Aorta (tissue), 5 donors: Measurements from ENCODE around the gene TFCP2L1. TPM values are rescaled to one million over a fixed set of nuclear protein-coding genes. Genes with fewer than 3 reads are reported as not detected.
A peak's percentile ranks its signal among the peaks of the same experiment; 100 is the strongest.

ENCODE experiments used
- ATAC-seq: fragments of 200-7000 bp; cut with Tn5 transposase; one replicate; pipeline ENCODE4 v1.9.1; 2022; ENCODE audit warnings: moderate library complexity; ENCODE audit not compliant: low FRiP score
- DNase-seq, 2 donors: peaks; one replicate each; pipeline ENCODE4 v3.0.0-alpha.2; 2020
- H3K27ac ChIP-seq, 2 donors: one replicate each; pipeline ENCODE4 v1.5.1; 2013; ENCODE audit warnings: low read length in 2 of 2, mild to moderate bottlenecking in 2 of 2, moderate library complexity in 2 of 2, control low read depth in 1 of 2, inconsistent platforms in 1 of 2, low read depth in 1 of 2
- H3K27me3 ChIP-seq, 2 donors: one replicate each; pipeline ENCODE4 v1.6.1; 2013; ENCODE audit warnings: control low read depth in 1 of 2, low read length in 1 of 2, mild to moderate bottlenecking in 1 of 2, moderate library complexity in 1 of 2; ENCODE audit not compliant: insufficient read depth in 2 of 2, control insufficient read depth in 1 of 2
- H3K36me3 ChIP-seq, 2 donors: one replicate each; pipeline ENCODE4 v1.6.1; 2013; ENCODE audit warnings: control low read depth in 1 of 2, low read length in 1 of 2, mild to moderate bottlenecking in 1 of 2; ENCODE audit not compliant: insufficient read depth in 2 of 2, control insufficient read depth in 1 of 2
- H3K4me1 ChIP-seq, 2 donors: one replicate each; pipeline ENCODE4 v1.6.1; 2013; ENCODE audit warnings: low read length in 2 of 2, control low read depth in 1 of 2, mild to moderate bottlenecking in 1 of 2, moderate library complexity in 1 of 2; ENCODE audit not compliant: insufficient read depth in 2 of 2, control insufficient read depth in 1 of 2
- H3K4me3 ChIP-seq, 2 donors: one replicate each; pipeline ENCODE4 v1.5.1; 2013; ENCODE audit warnings: low read length in 2 of 2, control low read depth in 1 of 2, mild to moderate bottlenecking in 1 of 2
- H3K9me3 ChIP-seq: one replicate; pipeline ENCODE4 v1.6.1; 2013; ENCODE audit warnings: mild to moderate bottlenecking, low read length; ENCODE audit not compliant: control insufficient read depth
- WGBS, 2 donors: extraction: QIAGEN DNeasy Blood & Tissue Kit; methylation state at CpG; one replicate each; pipeline ENCODE4 v1.1.7; 2013; 5-methylcytosine and 5-hydroxymethylcytosine counted together
- intact Hi-C, 2 donors: fragments of 100-400 bp; cut with DNase I; formaldehyde crosslinking; loops; one replicate each; pipeline versions ENCODE4 v1.14.2 to v1.15.0; 2022
- polyA plus RNA-seq, 2 donors: library from polyadenylated mRNA; stranded (reverse); fragments of 200-250 nt; gene quantifications; one replicate each; pipeline ENCODE4 v1.2.3, GENCODE V29; 2013
- total RNA-seq, 2 donors: library from RNA; stranded (reverse); fragmentation: NEBNext Ultra II Directional; extraction: Animal tissue kit (Norgen Biotek cat#: 25700); gene quantifications; one replicate each; pipeline ENCODE4 v1.2.1, GENCODE V29; 2021
- donor health status: healthy with polysubstance abuse.
- donor health status: Bipolar disorder and iron deficiency.
- donor health status: DM: no; HTN: no; CAD: no.
- donor health status: DM: no; HTN: no; CAD: no.
- donor health status: DM: yes; HTN: yes; CAD: no.

TFCP2L1 gene
- total and polyA plus RNA-seq, 4 donors: 0.03 to 1.7 (median 0.91) TPM

DNA sequence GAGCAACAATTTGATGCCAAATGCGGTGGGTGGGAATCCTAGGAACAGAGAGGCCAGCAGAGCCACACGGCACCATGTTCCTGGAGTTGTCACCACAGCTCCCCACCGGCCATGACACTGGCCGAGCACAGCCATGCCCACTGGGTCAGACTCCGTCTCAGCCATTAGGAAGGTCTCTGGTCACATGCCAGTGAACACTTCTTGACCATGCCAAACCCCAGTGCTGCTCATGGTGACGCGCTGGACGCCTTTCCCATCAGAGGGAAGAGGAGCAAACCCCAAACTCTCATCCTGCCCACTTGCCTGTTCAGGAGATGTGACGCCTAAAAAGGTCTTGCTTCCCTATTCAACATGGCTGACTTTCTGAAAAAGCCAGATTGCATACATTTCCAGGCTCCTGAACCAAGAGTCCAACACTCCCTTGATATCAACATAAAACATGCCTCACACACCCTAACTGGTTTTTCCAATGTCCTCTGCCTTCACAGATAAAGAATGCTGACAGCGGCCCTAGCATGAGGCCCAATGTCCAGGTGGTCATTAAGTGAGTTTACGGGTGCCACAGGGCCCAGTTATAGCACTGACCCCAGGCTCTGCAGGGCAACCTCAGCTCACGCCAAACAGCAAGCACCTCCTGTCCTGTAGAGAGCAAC, 31.9 kb downstream of the TFCP2L1 start:
- H3K9me3 ChIP-seq: no peaks in the 10 kb centered on the region
- H3K36me3 ChIP-seq: no peaks in the 10 kb centered on the region
- DNase-seq (no peak), ATAC-seq (no peak)
- H3K27ac ChIP-seq: no peak overlapping the region
- H3K4me1 ChIP-seq: no peaks in the 10 kb centered on the region
- no peak overlapping the region for H3K4me3 ChIP-seq
- intact Hi-C loops: no loop called here
- WGBS, 2 donors: 92 to 97% methylated on average over 12 of the region's 12 CpGs
- no peaks in the 10 kb centered on the region for H3K27me3 ChIP-seq

DNA sequence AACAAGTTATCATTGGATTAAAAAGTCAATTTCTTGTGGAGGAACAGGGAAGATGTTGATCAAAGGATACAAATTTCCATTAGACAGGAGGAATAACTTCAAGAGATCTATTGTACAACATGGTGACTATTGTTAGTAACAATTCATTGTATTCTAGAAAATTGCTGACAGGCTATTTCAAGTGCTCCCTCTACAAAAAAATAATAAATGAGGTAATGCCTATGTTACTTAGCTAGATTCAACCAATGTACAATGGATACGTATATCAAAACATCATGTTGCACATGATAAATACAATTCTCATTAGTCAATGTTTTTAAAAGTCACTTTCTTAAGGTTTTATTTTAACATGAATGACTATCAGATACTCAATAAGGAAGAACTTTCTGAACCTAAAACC, 33.5 kb downstream of the TFCP2L1 start:
- no peak for ATAC-seq
- H3K4me3 ChIP-seq: no peak overlapping the region
- DNase-seq: no peak
- no peaks in the 10 kb centered on the region for H3K27me3 ChIP-seq
- no peaks in the 10 kb centered on the region for H3K4me1 ChIP-seq
- WGBS, 2 donors: 22 to 46% methylated on average over 1 of the region's 1 CpG
- intact Hi-C loops: no loop called here
- H3K27ac ChIP-seq: no peak overlapping the region
- H3K9me3 ChIP-seq: no peaks in the 10 kb centered on the region
- no peaks in the 10 kb centered on the region for H3K36me3 ChIP-seq

DNA sequence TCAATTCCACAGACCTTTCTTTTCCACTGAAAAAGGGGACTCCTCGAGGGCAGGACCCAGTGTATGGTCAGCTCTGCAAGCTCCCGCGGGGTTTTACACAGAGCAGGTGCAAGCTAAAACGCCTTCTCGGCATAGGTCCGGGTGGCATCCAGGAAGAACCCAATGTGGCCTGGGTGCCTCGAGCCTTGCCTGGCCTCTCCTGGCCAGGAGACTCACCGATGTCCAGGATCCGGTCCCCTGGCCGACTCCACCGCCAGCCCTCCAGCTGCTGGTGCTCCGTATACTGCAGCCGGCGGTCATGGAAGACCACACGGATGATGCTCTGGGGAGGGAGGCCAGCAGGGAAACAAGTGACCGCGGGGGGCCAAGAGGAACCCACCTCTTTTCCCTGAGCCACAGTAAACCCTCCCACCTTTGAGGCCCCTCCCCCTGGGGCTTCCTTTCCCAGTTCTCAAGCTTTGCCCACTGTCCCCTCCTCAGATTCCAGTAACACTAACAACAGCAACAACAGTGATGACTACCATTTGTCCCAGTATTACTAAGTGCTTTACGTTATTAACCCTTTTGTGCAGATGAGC, 36.1 kb downstream of the TFCP2L1 start:
- 80% methylated on average over 18 of the region's 18 CpGs for WGBS, 2 donors

DNA sequence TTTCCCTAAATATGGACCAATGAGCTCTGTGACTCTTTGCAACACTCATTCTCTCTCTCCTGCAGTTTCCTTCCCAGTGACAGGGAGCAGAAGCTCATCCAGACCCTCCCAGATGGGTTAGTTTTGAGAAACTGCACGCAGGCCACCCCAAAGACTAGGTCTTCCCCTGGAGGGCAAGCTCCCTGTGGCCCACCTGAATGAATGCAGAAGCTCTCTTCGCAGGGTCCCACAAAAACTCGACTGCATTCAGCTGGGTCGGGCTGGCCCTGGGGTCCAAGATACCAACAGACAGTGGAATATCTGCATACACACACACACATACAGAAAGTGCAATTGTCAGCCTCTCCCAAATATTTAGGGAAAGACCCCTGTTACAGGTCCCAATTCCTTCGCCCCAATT, 37.0 kb downstream of the TFCP2L1 start:
- Histone ChIP-seq H3K27me3 (no peaks in the 10 kb centered on the region), H3K4me3 (no peak overlapping the region), H3K4me1 (no peaks in the 10 kb centered on the region), H3K27ac (no peak overlapping the region), H3K36me3 (no peaks in the 10 kb centered on the region), H3K9me3 (no peaks in the 10 kb centered on the region)
- no peak for DNase-seq
- no peak for ATAC-seq
- intact Hi-C loops: no loop called here
- WGBS, 2 donors: 88 to 89% methylated on average over 5 of the region's 5 CpGs

More for the DNA sequence above, 36.1 kb downstream of the TFCP2L1 start:
- no peaks in the 10 kb centered on the region for H3K27me3 ChIP-seq
- ATAC-seq: no peak
- H3K4me3 ChIP-seq: no peak overlapping the region
- no peak overlapping the region for H3K27ac ChIP-seq
- DNase-seq: no peak
- no peaks in the 10 kb centered on the region for H3K4me1 ChIP-seq
- no peaks in the 10 kb centered on the region for H3K9me3 ChIP-seq
- intact Hi-C loops: no loop called here
- no peaks in the 10 kb centered on the region for H3K36me3 ChIP-seq

DNA sequence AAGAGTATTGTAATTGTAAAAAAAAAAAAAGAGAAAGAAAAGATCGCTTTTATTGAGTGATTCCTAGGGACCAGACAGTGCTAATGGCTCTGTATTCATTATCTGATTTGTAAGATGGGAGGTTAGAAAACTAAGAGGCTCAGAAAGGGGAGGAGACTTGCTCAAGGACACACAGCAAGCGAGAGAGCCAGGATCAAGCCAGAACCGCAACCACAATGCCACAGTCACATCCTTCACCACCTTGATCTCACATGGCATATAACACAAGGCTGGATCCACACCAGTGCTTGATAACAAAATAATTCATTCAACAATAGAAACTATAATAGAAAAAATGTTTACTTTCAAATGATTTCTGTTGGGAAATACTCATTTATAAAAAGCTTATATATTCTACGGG, 37.5 kb downstream of the TFCP2L1 start:
- Histone ChIP-seq H3K4me3 (no peak overlapping the region), H3K4me1 (no peaks in the 10 kb centered on the region), H3K27ac (no peak overlapping the region), H3K27me3 (no peaks in the 10 kb centered on the region), H3K9me3 (no peaks in the 10 kb centered on the region), H3K36me3 (no peaks in the 10 kb centered on the region)
- no peak for DNase-seq
- 83 to 85% methylated on average over 4 of the region's 4 CpGs for WGBS, 2 donors
- intact Hi-C loops: no loop called here
- ATAC-seq: no peak

DNA sequence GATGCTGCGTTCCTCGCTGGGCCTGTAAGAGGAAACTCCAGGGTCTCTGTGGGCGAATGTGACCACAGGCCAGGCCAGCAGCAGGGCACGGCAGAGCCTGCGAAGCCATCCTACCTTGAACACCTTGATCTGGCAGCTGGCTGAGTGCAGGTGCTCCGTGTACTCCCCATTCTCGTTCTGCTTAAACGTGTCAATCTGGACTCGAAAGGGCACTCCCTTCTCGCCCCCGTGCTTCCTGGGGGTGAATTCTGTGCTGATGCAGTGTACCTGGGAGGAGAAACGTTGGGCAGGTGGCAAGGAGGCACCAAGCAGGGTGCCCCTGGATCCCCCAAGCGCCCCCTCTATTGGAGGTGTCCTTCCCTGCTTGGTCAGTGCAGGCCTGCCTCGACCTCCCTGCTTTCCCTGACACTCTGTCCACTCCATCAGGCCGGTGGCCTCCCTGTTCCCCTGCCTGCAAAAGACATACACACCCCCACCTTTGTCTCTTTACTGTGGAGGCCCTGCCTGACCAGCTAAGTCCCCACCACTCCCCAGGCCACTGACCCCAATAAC, 38.2 kb downstream of the TFCP2L1 start:
- no peaks in the 10 kb centered on the region for H3K4me1 ChIP-seq
- no peak overlapping the region for H3K27ac ChIP-seq
- DNase-seq (peak in 1 of 2 donors; percentile 72), ATAC-seq (no peak)
- H3K4me3 ChIP-seq: no peak overlapping the region
- H3K36me3 ChIP-seq: no peaks in the 10 kb centered on the region
- no peaks in the 10 kb centered on the region for H3K9me3 ChIP-seq
- no peaks in the 10 kb centered on the region for H3K27me3 ChIP-seq
- intact Hi-C loops: no loop called here
- WGBS, 2 donors: 89 to 91% methylated on average over 15 of the region's 15 CpGs

DNA sequence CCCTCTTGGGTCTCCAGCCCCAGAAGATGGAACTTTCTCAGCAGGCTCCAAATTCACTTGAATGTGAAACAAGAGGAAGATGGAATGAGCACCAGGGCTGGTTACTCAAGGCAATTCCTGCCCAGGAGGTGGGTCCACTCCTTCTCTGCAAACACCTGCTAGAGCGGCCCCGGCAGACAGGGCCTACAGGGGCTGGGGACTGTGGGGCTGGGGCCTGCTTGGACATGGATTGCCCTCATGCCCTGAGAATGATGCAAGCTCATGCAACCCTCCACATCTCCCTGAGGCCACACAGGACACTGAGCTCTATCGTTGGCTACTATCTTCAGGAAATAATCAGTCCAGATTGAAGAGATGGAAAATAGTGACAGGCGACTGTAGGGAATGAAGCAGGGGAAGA, 39.1 kb downstream of the TFCP2L1 start:
- H3K4me3 ChIP-seq: no peak overlapping the region
- H3K27ac ChIP-seq: no peak overlapping the region
- H3K27me3 ChIP-seq: no peaks in the 10 kb centered on the region
- ATAC-seq (no peak), DNase-seq (peak in 1 of 2 donors; percentile 43)
- intact Hi-C loops: no loop called here
- WGBS, 2 donors: 90 to 97% methylated on average over 4 of the region's 4 CpGs
- no peaks in the 10 kb centered on the region for H3K36me3 ChIP-seq
- H3K4me1 ChIP-seq: no peaks in the 10 kb centered on the region
- no peaks in the 10 kb centered on the region for H3K9me3 ChIP-seq

DNA sequence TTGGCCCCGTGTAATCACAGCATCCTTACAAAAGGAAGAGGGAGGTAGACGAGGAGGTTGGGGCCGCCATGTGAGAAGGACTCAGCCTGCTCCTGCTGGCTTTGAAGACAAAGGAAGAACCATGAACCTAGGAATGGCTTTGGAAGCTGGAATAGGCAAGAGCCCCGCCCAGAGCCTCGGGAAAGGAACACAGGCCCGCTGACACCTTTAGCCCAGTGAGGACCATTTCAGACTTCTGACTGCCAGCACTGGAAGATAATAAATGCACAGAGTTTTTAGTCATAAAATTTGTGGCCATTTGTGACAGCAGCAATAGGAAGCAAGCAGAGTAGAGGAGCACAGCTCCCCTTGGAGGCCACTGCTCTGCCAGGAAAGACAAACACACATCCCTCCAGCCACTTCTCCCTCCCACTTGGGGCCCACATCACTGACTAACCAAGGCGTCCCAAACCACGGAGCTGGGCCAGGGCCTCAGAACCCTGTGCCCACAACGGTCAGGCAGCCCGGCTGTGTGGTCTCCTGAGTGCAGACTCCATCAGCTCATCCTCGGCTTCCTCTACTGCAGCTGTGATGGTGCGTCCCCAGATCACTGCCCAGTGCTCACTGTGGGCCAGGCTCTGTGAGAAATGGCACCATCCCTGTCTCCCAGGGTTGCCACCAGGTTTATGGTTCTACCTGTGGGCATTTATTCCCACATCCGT, 39.7 kb downstream of the TFCP2L1 start:
- ATAC-seq (no peak), DNase-seq (peak in 1 of 2 donors; percentile 51)
- Histone ChIP-seq H3K4me1 (no peaks in the 10 kb centered on the region), H3K4me3 (no peak overlapping the region), H3K27me3 (no peaks in the 10 kb centered on the region), H3K9me3 (no peaks in the 10 kb centered on the region), H3K36me3 (no peaks in the 10 kb centered on the region), H3K27ac (no peak overlapping the region)
- 90 to 93% methylated on average over 13 of the region's 13 CpGs for WGBS, 2 donors
- intact Hi-C loops: no loop called here
